NCI-H524 (cell line): Measurements from ENCODE around the gene CFAP73.

Experiments
- DNase-seq, 2 experiments: peaks; one replicate each; lab custom pipeline; 2025; lab: John Stamatoyannopoulos, UW

Gene CFAP73

DNA sequence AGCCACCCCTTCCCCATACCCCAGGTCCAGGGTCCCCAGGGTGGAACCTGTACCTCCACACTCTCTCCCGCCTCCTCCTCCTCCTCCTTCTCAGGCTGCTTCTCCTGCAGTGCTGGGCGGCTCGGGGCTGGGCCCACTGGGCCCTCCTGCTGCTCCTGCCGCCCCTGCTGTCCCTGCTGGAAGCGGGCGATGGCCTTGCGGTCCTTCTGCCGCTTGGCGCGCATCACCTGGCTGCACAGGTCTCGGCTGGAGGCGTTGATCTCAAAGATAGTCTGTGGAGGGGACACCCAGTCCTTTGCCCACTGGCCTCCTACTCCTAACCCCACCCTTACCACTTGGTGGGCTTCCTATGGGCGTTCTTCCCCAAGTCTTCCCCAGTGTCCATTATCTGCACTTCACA is 14.5 kb downstream of the CFAP73 start:
- no peak for DNase-seq

DNA sequence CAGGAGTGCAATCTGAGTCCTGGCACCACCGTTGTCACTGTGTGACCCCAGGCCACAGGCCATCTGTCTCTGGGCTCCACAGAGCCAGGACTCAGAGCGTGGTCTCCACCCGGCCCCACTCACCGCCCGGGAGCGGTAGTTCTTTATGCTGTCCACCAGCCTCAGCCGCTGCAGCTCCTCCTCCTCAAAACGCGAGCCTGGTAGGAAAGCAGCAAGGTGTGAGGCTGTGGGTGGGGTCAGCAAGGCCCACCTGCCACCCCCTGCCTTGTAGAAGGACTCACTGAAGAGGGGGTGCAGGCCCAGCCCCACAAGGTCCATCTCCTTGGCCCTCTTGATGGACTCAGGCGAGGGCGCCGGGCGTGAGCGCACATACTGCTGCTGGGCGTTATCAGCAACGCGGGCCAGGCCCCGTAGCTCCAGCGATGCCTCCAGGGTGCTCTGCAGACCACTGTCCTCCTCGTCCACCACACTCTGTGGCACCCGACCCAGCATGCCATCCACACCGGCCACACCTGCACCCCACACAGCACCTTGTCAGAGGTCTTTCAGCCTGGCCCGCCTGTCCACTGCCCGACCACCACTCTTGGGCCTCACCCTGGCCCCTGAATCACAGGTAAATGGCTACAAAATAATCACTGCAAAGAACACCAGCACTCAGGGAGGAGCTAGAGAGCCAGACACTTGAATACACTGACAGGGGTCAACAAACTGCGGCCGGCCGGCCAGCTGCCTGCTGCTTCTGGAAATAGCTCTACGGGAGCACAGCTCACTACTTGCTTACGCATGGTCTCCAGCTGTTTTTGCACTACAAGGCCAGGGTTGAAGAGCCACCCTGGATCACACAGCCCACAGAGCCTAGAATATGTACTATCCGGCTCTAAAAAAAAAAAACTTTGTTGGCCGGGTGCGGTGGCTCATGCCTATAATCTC is 16.3 kb downstream of the CFAP73 start:
- no peak for DNase-seq

GRCh38 chr12:113167868-113168267 is 18.3 kb downstream of the CFAP73 start:
- DNase-seq, result no peak

GRCh38 chr12:113169697-113170096 is 20.2 kb downstream of the CFAP73 start:
- no peak for DNase-seq

GRCh38 chr12:113170457-113170856 is 20.9 kb downstream of the CFAP73 start:
- no peak for DNase-seq

GRCh38 chr12:113170926-113171325 is 21.4 kb downstream of the CFAP73 start:
- DNase-seq, result no peak

GRCh38 chr12:113171543-113171942 is 22.0 kb downstream of the CFAP73 start:
- no peak for DNase-seq

DNA sequence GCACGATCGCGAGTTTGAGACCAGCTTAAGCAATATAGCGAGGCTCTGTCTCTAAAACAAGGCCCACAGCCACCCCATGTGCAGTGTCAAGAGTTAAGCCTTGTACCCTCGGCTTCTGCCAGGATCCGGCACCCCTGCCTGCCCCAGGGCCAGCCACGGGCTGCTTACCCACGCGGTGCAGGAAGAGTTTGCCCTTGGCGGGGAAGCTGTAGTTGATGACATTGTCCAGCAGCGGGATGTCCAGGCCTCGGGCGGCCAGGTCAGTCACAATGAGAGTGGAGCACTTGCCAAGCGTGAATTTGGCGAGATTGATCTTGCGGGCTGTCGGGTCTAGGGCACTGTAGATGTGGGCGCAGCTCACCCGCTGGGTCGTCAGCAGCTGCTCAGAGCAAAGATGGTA is 22.7 kb downstream of the CFAP73 start:
- DNase-seq, result no peak

DNA sequence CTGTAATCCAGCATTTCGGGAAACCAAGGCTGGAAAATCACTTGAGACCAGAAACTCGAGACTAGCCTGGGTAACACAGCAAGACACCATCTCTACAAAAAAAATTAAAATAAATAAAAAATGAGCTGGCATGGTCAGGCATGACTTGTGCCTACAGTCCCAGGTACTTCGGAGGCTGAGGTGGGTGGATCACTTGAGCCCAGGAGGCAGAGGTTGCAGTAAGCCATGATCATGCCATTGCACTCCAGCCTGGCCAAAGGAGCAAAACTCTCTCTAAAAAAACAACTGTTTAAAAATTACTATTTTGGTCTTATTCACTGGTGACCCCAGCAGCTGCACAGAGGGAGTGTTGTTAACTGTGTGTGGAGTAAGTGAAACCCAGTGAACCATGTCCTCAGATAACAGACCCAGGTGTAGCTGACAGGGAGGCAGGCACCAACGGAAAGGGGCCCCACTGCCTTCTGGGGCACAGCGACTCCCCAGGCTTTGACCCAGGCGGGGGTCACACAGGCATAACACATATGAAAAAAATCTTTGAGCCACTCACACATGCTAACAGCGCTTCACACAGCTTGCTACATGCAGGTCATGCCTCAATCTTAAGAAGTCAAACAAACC is 23.7 kb downstream of the CFAP73 start:
- no peak for DNase-seq

GRCh38 chr12:113174461-113175384 is 25.2 kb downstream of the CFAP73 start:
- peak in 1 of 2 experiments; percentile 19 for DNase-seq

GRCh38 chr12:113179023-113179422 is 29.5 kb downstream of the CFAP73 start:
- no peak for DNase-seq

DNA sequence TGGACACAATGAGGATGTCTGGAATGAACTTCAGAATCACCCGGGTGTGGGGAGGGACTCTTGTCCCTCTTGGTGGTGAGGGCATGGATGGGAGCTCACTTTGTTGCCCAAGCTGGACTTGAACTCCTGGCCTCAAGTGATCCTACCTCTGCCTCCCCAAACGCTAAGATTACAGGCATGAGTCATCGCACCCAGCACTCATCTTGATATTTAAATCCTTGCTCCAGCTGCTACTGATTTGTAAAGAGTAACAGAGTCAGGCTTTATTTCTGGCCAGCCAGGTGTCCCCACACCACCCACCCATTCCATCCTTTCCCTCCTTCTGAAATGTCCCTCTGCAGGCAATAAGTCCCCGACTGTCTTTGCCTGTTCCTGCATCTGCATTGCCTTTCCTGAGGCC is 30.8 kb downstream of the CFAP73 start:
- peak in 1 of 2 experiments; percentile 28 for DNase-seq

DNA sequence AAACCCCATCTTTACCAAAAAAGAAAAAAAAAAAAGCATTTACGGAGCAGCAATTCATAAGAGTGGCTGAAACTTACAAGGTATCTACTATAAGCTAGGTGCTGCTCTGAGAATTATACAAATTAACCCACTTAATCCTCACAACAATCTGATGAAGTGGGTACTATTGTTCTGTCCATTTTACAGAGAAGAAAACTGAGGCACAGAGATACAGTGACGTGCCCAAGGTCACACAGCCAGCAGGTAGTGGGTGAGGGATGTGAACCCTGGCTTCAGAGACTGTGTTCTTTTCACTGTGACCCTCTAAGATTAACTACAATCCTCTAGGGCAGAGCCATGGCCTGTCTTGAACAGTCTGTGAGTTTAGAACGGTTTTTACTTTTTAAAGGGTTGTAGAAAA is 32.5 kb downstream of the CFAP73 start:
- no peak for DNase-seq

DNA sequence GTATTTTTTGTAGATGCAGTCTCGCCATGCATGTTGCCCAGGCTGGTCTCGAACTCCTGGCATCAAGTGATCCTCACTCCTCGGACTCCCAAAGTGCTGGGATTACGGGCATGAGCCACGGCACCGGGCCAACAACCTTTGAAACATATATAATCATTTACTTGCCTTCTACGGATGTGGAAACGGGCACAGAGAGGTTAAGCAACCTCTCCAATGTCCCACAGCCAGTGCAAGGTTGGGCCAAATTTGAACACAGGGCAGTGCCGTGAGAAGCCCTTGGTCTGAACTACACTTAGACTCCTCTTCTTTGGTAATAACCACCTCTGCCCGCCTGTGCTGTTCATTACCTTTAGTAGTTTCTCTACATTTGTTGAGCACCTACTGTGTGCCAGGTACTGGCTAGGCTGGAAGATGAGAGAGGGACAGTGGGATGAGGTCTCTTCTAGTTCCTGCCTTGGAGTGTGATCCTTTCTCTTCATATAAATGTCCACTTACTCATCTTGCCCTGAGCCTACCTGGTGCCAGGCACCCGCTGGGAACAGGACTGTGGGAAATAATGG is 33.6 kb downstream of the CFAP73 start:
- DNase-seq, result no peak

DNA sequence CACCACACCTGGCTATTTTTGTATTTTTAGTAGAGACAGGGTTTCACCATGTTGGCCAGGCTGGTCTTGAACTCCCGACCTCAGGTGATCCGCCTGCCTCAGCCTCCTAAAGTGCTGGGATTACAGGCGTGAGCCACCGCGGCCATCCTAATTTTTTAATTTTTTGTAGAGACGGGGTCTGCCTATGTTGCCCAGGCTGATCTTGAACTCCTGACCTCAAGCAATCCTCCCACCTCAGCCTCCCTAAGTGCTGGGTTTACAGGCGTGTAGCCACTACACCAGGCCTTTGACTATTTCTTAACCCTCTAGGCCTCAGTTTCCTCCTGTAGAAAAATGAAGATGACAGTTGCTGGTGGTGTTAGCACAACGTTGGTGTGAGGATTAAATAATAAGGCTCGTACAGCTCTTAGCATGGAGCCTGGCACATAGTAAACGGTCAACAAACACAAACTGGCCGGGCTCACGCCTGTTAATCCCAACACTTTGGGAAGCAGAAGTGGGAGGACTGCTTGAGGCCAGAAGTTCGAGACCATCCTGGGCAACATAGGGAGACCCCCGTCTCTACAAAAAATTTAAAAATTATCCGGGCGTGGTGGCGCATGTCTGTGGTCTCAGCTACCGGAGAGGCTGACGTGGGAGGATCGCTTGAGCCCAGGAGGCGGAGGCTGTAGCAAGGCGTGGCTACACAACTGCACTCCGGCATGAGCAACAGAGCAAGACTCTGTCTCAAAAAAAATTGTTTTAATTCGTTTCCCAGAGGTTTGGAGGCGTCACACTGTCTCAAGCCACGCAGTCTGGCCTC is 34.8 kb downstream of the CFAP73 start:
- no peak for DNase-seq

DNA sequence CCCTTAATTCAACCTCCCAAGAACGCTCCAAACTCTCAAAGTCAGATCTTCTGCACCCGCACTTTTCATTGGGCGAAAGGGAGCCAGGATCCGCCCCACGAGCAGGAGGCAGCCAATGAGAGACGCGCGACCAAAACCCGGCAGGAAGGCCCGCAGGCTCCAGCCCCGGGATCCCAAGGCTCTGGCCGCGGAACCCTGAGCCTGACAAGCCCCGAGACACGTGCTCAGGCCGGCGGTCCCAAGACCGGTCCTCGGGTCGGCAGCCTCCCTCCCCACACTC is 35.3 kb downstream of the CFAP73 start:
- peak; percentile 56 to 67 for DNase-seq

DNA sequence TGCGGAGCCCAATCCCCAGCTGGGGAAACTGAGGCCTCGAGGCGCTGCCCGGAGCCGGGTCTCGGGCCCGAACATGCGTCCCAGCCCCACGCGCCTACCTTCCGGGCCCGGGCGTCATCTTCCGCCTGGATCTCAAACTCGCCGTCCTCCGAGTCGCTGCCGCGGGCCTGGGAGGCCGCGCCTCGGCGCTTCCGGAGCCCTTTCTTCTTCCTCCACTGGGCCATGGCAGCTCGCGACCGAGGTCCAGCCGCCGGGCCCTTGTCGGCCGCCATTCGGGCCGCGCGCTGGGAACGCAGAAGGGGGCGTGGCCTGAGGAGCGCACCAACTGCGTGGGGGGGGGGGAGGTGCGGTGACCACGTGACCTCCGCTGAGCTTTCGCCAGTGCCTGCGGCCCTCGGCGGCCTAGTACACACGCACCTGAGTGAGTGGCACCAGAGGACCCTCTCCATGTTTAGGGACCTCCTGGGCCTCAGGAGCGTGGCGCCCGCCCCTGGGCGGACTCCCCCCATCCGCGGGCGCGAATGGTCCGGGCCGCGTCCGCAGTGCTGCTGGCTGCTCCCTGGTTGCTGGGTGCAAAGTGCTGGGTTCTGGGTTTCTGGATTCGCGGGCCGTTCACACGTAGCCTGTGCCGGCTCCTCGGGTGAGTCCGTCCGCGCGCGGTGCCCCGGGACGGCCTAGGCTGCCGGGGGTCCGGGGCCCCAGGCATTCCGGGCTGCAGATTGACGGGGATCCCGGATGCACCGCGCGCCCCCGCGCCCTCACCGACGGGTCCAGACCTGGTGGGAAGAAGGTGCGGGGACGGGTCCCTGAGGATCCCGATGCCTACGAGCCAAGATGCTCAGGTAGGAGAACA is 35.9 kb downstream of the CFAP73 start, which contains the start of the genes DDX54 and RITA1:
DDX54 (minus strand) TSS at position 299 of the 853 bp plus-strand sequence; CDS start at position 272, 27 bp downstream.
RITA1 (plus strand) TSS at position 542 of the 853 bp plus-strand sequence. CDS start 1,026 bp downstream, outside the sequence.
- DNase-seq, result peak; percentile 72 to 88

GRCh38 chr12:113186033-113186365 is 36.5 kb downstream of the CFAP73 start:
- peak in 1 of 2 experiments; percentile 41 for DNase-seq

- DNase-seq, result no peak
Measured at GRCh38 chr12:113186666-113187325, 37.3 kb downstream of the CFAP73 start.

GRCh38 chr12:113189361-113189760 is 39.8 kb downstream of the CFAP73 start:
- no peak for DNase-seq
